Melanocyte of skin (primary cell): ENCODE data around the gene TMEM59. TPM values are rescaled to one million over a fixed set of nuclear protein-coding genes. Genes with fewer than 3 reads are reported as not detected.

Experiments used
- small RNA-seq, 2 donors: library from RNA; depleted of rRNA; stranded (forward); fragments of <200 nt; gene quantifications; one replicate each; pipeline ENCODE3, GENCODE V24; 2012
- total RNA-seq, 2 donors: library from RNA; depleted of rRNA; stranded (reverse); fragments of >200 nt; gene quantifications; 2 replicates each; pipeline ENCODE4 v1.2.3, GENCODE V29; 2012

TMEM59 gene, protein sequence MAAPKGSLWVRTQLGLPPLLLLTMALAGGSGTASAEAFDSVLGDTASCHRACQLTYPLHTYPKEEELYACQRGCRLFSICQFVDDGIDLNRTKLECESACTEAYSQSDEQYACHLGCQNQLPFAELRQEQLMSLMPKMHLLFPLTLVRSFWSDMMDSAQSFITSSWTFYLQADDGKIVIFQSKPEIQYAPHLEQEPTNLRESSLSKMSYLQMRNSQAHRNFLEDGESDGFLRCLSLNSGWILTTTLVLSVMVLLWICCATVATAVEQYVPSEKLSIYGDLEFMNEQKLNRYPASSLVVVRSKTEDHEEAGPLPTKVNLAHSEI
- 100 to 1,000 TPM; 176 to 214 TPM for total RNA-seq

GRCh38 chr1:54052934-54053744 is at the start of gene TMEM59, which contains the start of gene TCEANC2:
TMEM59 (minus strand) TSS chr1:54053204; CDS start chr1:54053188, 16 bp downstream.
TCEANC2 (plus strand) TSS chr1:54053608; CDS start chr1:54054423, 815 bp downstream.

GRCh38 chr1:54017979-54018378 is 35.0 kb downstream of the TMEM59 start, which contains the start of gene LDLRAD1:
LDLRAD1 (minus strand) TSS chr1:54018186; CDS start chr1:54018112, 74 bp downstream.

Small RNAs within 50 kb of the gene (small RNA-seq; reads per million reads assigned to genes)
- gene AL353898.1 (0 reads per million in 2 donors), gene AL353898.2 (0 reads per million in 2 donors)

Other genes starting within 250 kb of the TMEM59 start
- gene NDC1, start 214.9 kb downstream of the TMEM59 start, total RNA-seq, result 10 to 100 TPM; 15.1 to 48.0 TPM
- 10 to 100 TPM; 31.3 to 32.6 TPM for gene YIPF1, start 163.4 kb downstream of the TMEM59 start, total RNA-seq
- gene DIO1, start 159.0 kb downstream of the TMEM59 start, total RNA-seq, result under 1 TPM in 1 of 2 donors, not detected in 1; under 0.01 TPM
- 10 to 100 TPM; 28.9 to 44.6 TPM for gene IFT25, start 107.5 kb downstream of the TMEM59 start, total RNA-seq
- 10 to 100 TPM; 21.7 to 32.0 TPM for gene LRRC42, start 106.9 kb downstream of the TMEM59 start, total RNA-seq
- gene LDLRAD1, start 35.0 kb downstream of the TMEM59 start, total RNA-seq, result not detected
- gene TCEANC2, start 404 bp upstream of the TMEM59 start, total RNA-seq, result 1 to 10 TPM; 3.1 to 5.0 TPM
- gene CDCP2, start 99.8 kb upstream of the TMEM59 start, total RNA-seq, result under 1 TPM in 1 of 2 donors, not detected in 1; under 0.01 TPM
- gene CYB5RL, start 146.8 kb upstream of the TMEM59 start, total RNA-seq, result 1 to 10 TPM; 7.7 to 8.3 TPM
- gene MRPL37, start 147.0 kb upstream of the TMEM59 start, total RNA-seq, result 100 to 1,000 TPM; 106 to 146 TPM